MM.1S (cell line): ENCODE data around the gene LASP1.

Experiments
- DNase-seq: peaks from one replicate; pipeline ENCODE4 v3.0.0-alpha.2; 2015
- H2AFZ ChIP-seq: fragments of 300-600 bp; sonication (generic); 2 replicates; pipeline ENCODE4 v1.6.0; 2016; ENCODE audit warnings: antibody characterized with exemption, low read length
- H3F3A ChIP-seq: fragments of 300-600 bp; sonication (generic); 2 replicates; pipeline ENCODE4 v1.6.1; 2016; ENCODE audit warnings: mild to moderate bottlenecking, antibody characterized with exemption, low read length, moderate library complexity, mixed read lengths; ENCODE audit not compliant: insufficient read depth
- H3K27ac ChIP-seq: fragments of 300-600 bp; sonication (generic); 2 replicates; pipeline ENCODE4 v1.5.1; 2016; ENCODE audit warnings: mild to moderate bottlenecking, low read length
- H3K27me3 ChIP-seq: fragments of 300-600 bp; sonication (generic); replicated peaks from 2 replicates; pipeline ENCODE4 v1.6.0; 2016; ENCODE audit warnings: low read length; ENCODE audit not compliant: insufficient read depth
- H3K36me3 ChIP-seq: fragments of 300-600 bp; sonication (generic); replicated peaks from 2 replicates; pipeline ENCODE4 v1.6.1; 2016; ENCODE audit warnings: mild to moderate bottlenecking, low read length, mixed read lengths; ENCODE audit not compliant: insufficient read depth
- H3K4me1 ChIP-seq: fragments of 300-600 bp; sonication (generic); 2 replicates; pipeline ENCODE4 v1.6.1; 2016; ENCODE audit warnings: low read length, mixed read lengths
- H3K4me2 ChIP-seq: fragments of 300-600 bp; sonication (generic); 2 replicates; pipeline ENCODE4 v1.6.0; 2016; ENCODE audit warnings: low read depth, low read length
- H3K4me3 ChIP-seq: fragments of 300-600 bp; sonication (generic); 2 replicates; pipeline ENCODE4 v1.5.1; 2016; ENCODE audit warnings: low read length, mixed read lengths
- H3K79me2 ChIP-seq: fragments of 300-600 bp; sonication (generic); 2 replicates; pipeline ENCODE4 v1.6.1; 2016; ENCODE audit warnings: mixed run types, low read length, mixed read lengths
- H3K9ac ChIP-seq: fragments of 300-600 bp; sonication (generic); 2 replicates; pipeline ENCODE4 v1.6.1; 2016; ENCODE audit warnings: low read length, mixed read lengths
- H3K9me2 ChIP-seq: fragments of 300-600 bp; sonication (generic); replicated peaks from 2 replicates; pipeline ENCODE4 v1.6.1; 2016; ENCODE audit warnings: mild to moderate bottlenecking, low read length, mixed read lengths; ENCODE audit not compliant: insufficient read depth
- H3K9me3 ChIP-seq: fragments of 300-600 bp; sonication (generic); replicated peaks from 2 replicates; pipeline ENCODE4 v1.6.1; 2016; ENCODE audit warnings: mild to moderate bottlenecking, low read length, mixed read lengths; ENCODE audit not compliant: insufficient read depth
- H4K20me1 ChIP-seq: fragments of 300-600 bp; sonication (generic); 2 replicates; pipeline ENCODE4 v1.6.1; 2016; ENCODE audit warnings: mild to moderate bottlenecking, low read length, moderate library complexity, mixed read lengths; ENCODE audit not compliant: insufficient read depth
- CTCF ChIP-seq: fragments of 300-600 bp; sonication (generic); IDR thresholded peaks from 2 replicates; pipeline ENCODE4 v1.5.1; 2016; ENCODE audit warnings: antibody characterized with exemption, low read length, mixed read lengths
- EZH2 ChIP-seq: fragments of 300-600 bp; sonication (generic); optimal IDR thresholded peaks from 2 replicates; pipeline ENCODE3; 2017; ENCODE audit warnings: low read depth, mild to moderate bottlenecking, antibody characterized with exemption, low read length, mixed read lengths
- EZH2phosphoT487 ChIP-seq: fragments of 300-600 bp; sonication (generic); IDR thresholded peaks from 2 replicates; pipeline ENCODE4 v1.6.1; 2018; ENCODE audit warnings: antibody characterized with exemption, low read length

Gene LASP1

DNA sequence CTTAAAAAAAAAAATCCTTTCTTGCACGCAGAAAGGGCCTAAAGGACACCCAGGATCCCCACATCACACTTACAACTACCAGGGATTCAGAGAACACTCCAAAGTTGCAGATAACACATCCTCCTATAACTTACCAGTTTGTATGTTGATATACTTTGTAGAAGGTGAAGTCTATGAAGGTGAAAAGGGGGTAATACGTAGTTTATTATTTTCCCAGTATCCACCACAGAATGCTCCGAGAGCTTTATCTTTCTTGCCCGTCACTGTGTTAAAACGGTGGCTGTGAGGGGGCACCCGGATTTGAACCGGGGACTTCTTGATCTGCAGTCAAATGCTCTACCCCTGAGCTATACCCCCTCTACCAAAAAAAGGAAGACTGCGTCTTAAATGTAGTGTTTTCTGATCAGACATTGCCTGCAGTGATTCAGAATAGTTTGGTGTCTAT lies 8.4 kb upstream of the LASP1 start:
- Histone ChIP-seq H3K9me3 (no peaks in the 10 kb centered on the region), H4K20me1 (no peaks in the 10 kb centered on the region), H3K27ac (no peak overlapping the region), H3K79me2 (no peaks in the 10 kb centered on the region), H3K36me3 (no peaks in the 10 kb centered on the region), H2AFZ (no peak overlapping the region), H3F3A (no peaks in the 10 kb centered on the region), H3K9ac (no peak overlapping the region), H3K4me2 (no peak overlapping the region), H3K9me2 (no peaks in the 10 kb centered on the region), H3K4me1 (no peaks in the 10 kb centered on the region), H3K27me3 (no peaks in the 10 kb centered on the region), H3K4me3 (no peak overlapping the region)
- DNase-seq = no peak
- no peak for TF ChIP-seq EZH2
- no peak for TF ChIP-seq EZH2phosphoT487
- no peak for TF ChIP-seq CTCF

DNA sequence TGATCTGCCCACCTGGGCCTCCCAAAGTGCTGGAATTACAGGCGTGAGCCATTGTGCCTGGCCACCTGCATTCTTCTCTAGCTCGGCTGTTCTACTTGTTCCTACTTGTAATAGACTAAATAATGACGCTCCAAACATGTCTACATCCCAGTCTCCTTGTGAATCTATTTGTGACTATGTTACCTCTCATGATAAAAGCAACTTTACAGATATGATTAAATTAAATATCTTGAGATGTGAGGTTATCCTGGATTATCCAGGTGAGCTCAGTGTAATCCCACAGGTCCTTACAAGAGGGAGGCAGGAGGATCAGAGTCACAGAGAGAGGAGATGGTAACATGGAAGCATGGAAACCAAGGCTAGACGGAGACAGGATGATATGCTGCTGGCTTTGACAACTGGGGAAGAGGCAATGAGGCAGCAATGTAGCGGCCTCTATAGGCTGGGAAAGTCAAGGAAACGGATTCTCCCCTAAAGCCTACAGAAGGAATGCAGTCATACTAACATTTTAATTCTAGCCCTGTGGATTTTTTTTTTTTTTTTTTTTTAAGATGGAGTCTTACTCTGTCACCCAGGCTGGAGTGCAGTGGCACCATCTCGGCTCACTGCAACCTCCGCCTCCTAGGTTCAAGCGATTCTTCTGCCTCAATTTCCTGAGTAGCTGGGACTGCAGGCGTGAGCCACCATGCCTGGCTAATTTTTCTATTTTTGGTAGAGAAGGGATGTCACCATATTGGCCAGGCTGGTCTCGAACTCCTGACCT lies 5.0 kb upstream of the LASP1 start:
- H3K9me3 ChIP-seq = no peaks in the 10 kb centered on the region
- H3K4me3 ChIP-seq = no peak overlapping the region
- no peaks in the 10 kb centered on the region for H3K9me2 ChIP-seq
- no peaks in the 10 kb centered on the region for H3K27me3 ChIP-seq
- TF ChIP-seq CTCF (no peak), EZH2 (no peak), EZH2phosphoT487 (no peak)
- no peak overlapping the region for H3K27ac ChIP-seq
- no peak overlapping the region for H2AFZ ChIP-seq
- H4K20me1 ChIP-seq = no peaks in the 10 kb centered on the region
- H3K79me2 ChIP-seq = no peaks in the 10 kb centered on the region
- no peaks in the 10 kb centered on the region for H3K4me1 ChIP-seq
- H3K4me2 ChIP-seq = no peak overlapping the region
- DNase-seq = no peak
- H3K36me3 ChIP-seq = no peaks in the 10 kb centered on the region
- H3F3A ChIP-seq = peaks cover 24% of the 10 kb centered on the region
- H3K9ac ChIP-seq = no peak overlapping the region

DNA sequence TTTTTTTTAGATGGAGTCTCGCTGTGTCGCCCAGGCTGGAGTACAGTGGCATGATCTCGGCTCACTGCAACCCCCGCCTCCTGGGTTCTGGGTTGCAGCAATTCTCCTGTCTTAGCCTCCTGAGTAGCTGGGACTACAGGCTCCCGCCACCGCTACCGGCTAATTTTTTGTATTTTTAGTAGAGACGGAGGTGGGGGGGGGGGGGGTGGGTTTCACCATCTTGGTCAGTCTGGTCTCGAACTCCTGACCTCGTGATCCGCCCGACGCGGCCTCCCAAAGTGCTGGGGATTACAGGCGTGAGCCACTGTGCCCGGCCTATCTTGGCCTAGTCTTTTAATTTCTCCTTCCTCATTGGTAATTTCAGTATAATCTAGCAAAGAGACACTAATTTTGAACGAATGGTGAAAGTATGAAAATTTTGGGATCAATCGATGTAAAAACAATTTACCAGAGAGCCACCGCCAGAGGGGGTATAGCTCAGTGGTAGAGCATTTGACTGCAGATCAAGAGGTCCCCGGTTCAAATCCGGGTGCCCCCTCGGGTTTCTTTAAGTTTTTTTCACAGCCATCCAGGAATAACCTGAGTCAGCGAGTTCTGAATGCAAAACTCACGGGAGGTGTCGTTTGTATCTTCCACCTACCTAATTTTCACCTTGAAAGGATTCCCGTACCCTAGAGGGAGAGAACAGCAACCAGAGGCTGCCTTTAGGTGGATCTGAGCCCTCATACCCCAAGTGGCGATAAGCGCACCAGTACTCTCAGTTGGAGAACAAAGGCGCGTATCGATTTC lies 2.5 kb upstream of the LASP1 start:
- Histone ChIP-seq H3K79me2 (peaks cover 22% of the 10 kb centered on the region), H2AFZ (peak overlapping the region; percentile 83), H4K20me1 (no peaks in the 10 kb centered on the region), H3K36me3 (no peaks in the 10 kb centered on the region), H3K9me3 (no peaks in the 10 kb centered on the region), H3K4me1 (peaks cover 7% of the 10 kb centered on the region), H3K27me3 (no peaks in the 10 kb centered on the region), H3F3A (peaks cover 38% of the 10 kb centered on the region), H3K9me2 (no peaks in the 10 kb centered on the region), H3K9ac (peak overlapping the region; percentile 81), H3K4me2 (peak overlapping the region; percentile 82), H3K4me3 (peak overlapping the region; percentile 99), H3K27ac (peak overlapping the region; percentile 80)
- DNase-seq = peak; percentile 74
- TF ChIP-seq CTCF = peak; percentile 46
- TF ChIP-seq EZH2phosphoT487 = no peak
- TF ChIP-seq EZH2 = no peak
